ENCODE measurements around the gene SEPTIN1. TPM values are rescaled to one million over a fixed set of nuclear protein-coding genes. Genes with fewer than 3 reads are reported as not detected.
"Not testable (repeated sequence)": the region's sequence is repeated elsewhere in the genome, so short reads cannot be mapped to it uniquely, and the experiment has no call there.

The SEPTIN1 gene
- total and polyA plus RNA-seq, 2 donors (not counting 3 experiments of a cell fraction or from before 2014, with no cell fraction given): 0.07 to 0.75 TPM

DNA sequence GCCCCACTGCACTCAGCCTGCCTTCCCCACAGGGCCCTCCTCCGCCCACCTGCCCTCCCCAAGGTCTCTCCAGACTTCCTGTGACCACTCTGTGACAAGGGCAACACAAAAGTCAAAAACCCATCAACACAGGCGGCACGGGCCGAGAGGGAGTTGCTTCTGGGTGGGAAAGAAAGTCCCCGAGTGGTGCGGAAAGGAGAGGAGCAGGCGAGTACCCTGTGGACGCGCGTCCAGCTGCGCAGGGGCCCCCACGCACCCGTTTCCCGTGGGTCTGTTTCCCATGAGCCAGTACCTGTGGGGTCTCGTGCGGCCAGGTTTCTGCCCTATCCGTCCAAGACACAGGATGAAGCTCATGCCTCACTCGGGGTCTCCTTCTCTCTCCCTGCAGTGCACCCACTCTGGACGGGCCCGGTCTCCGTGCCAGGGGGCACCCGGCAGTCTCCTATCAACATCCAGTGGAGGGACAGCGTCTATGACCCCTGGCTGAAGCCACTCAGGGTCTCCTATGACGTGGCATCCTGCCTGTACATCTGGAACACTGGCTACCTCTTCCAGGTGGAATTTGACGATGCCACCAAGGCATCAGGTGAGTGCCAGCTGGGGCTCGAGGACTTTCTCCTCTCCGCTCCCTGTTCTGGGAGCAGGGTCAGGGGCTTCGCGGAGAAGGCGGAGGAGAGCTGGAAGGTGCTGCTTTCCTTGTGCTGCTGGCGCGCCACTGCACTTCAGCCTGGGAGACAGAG lies 39.4 kb downstream of the SEPTIN1 start:
- DNase-seq (ENCODE audit: low read depth, low spot score) (no peak), FAIRE-seq (no peak)
- Histone ChIP-seq H2AFZ (ENCODE audit: low read depth, low read length) (no peak overlapping the region), H3K9me1 (replicated peaks; ENCODE audit: control insufficient read depth, extremely low read depth, insufficient read depth, low read length) (no peaks in the 10 kb centered on the region), H3K9ac (replicated peaks; ENCODE audit: extremely low read depth, insufficient read depth, low read length) (no peak overlapping the region), H3K4me1 (ENCODE audit: control insufficient read depth, extremely low read depth, insufficient read depth, low read length) (no peaks in the 10 kb centered on the region), H3K27ac (ENCODE audit: insufficient read depth, low read depth, low read length) (no peak overlapping the region), H3K36me3 (ENCODE audit: control insufficient read depth in 2 of 2, extremely low read depth in 1 of 2, insufficient read depth in 2 of 2, low read length in 2 of 2) (no peaks in the 10 kb centered on the region), H3K4me3 (replicated peaks in 1 of 3; ENCODE audit: insufficient read depth in 1 of 3, low read depth in 1 of 3, low read length in 3 of 3) (no peak overlapping the region), H3K4me2 (ENCODE audit: insufficient read depth, low read length) (no peak overlapping the region), H3K9me3 (replicated peaks; ENCODE audit: control insufficient read depth, insufficient read depth, low read length) (no peaks in the 10 kb centered on the region), H3K27me3 (ENCODE audit: control insufficient read depth in 2 of 2, insufficient read depth in 2 of 2, low read length in 2 of 2) (no peaks in the 10 kb centered on the region), H3K79me2 (ENCODE audit: control insufficient read depth, insufficient read depth, low read length) (no peaks in the 10 kb centered on the region), H4K20me1 (replicated peaks; ENCODE audit: control insufficient read depth, extremely low read depth, insufficient read depth, low read length) (no peaks in the 10 kb centered on the region)
- no TSS peak for BruUV-seq (replicated peaks)
- POLR2A ChIA-PET: no interaction called here
- CTCF ChIA-PET: interaction anchor here (1.9 kb wide), 1 partner anchor 67 kb away, joined by 14 read pairs; no protein-coding TSS in a partner anchor
- TF ChIP-seq, protein P1, sequence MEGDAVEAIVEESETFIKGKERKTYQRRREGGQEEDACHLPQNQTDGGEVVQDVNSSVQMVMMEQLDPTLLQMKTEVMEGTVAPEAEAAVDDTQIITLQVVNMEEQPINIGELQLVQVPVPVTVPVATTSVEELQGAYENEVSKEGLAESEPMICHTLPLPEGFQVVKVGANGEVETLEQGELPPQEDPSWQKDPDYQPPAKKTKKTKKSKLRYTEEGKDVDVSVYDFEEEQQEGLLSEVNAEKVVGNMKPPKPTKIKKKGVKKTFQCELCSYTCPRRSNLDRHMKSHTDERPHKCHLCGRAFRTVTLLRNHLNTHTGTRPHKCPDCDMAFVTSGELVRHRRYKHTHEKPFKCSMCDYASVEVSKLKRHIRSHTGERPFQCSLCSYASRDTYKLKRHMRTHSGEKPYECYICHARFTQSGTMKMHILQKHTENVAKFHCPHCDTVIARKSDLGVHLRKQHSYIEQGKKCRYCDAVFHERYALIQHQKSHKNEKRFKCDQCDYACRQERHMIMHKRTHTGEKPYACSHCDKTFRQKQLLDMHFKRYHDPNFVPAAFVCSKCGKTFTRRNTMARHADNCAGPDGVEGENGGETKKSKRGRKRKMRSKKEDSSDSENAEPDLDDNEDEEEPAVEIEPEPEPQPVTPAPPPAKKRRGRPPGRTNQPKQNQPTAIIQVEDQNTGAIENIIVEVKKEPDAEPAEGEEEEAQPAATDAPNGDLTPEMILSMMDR (IDR thresholded peaks at IDR 0.05; ENCODE audit: extremely low read depth in 1 of 2, insufficient read depth in 1 of 2, low read depth in 1 of 2, low read length in 2 of 2): no peak
- TF ChIP-seq MAX (IDR thresholded peaks at IDR 0.05; ENCODE audit: insufficient read depth, insufficient read length): no peak
- dilution Hi-C loops (cut with MboI; ENCODE audit: extremely low pct_ligation_motif_present, low sequenced_read_pairs) (no loop called here), intact Hi-C loops (cut with micrococcal nuclease) (no loop called here)

GRCh38 chr16:30341971-30342370 lies 40.4 kb downstream of the SEPTIN1 start:
- H3K9me3 ChIP-seq (replicated peaks; ENCODE audit: control insufficient read depth, insufficient read depth, low read length); H3K27me3 ChIP-seq (ENCODE audit: control insufficient read depth in 2 of 2, insufficient read depth in 2 of 2, low read length in 2 of 2); dilution Hi-C loops (cut with MboI; ENCODE audit: extremely low pct_ligation_motif_present, low sequenced_read_pairs); H3K79me2 ChIP-seq (ENCODE audit: control insufficient read depth, insufficient read depth, low read length); H2AFZ ChIP-seq (ENCODE audit: low read depth, low read length); H3K36me3 ChIP-seq (ENCODE audit: control insufficient read depth in 2 of 2, extremely low read depth in 1 of 2, insufficient read depth in 2 of 2, low read length in 2 of 2); intact Hi-C loops (cut with micrococcal nuclease); FAIRE-seq; H3K9ac ChIP-seq (replicated peaks; ENCODE audit: extremely low read depth, insufficient read depth, low read length); H4K20me1 ChIP-seq (replicated peaks; ENCODE audit: control insufficient read depth, extremely low read depth, insufficient read depth, low read length); DNase-seq (ENCODE audit: low read depth, low spot score); H3K4me2 ChIP-seq (ENCODE audit: insufficient read depth, low read length); H3K4me3 ChIP-seq (replicated peaks in 1 of 3; ENCODE audit: insufficient read depth in 1 of 3, low read depth in 1 of 3, low read length in 3 of 3); H3K27ac ChIP-seq (ENCODE audit: insufficient read depth, low read depth, low read length); H3K4me1 ChIP-seq (ENCODE audit: control insufficient read depth, extremely low read depth, insufficient read depth, low read length); H3K9me1 ChIP-seq (replicated peaks; ENCODE audit: control insufficient read depth, extremely low read depth, insufficient read depth, low read length); BruUV-seq (replicated peaks): not testable (repeated sequence)
- ChIA-PET POLR2A (interaction anchor here (0.7 kb wide), 1 partner anchor 164 kb away, joined by 6 read pairs; no protein-coding TSS in a partner anchor), CTCF (interaction anchor here (0.7 to 1.9 kb wide), 4 partner anchors 12 to 98 kb away, joined by 3 to 14 read pairs (median 5); partner anchors contain the start of gene ZNF48)

Measured in endothelial cell of umbilical vein (primary cell).